OCI-LY1 (cell line): ENCODE results near the gene TBX4.

Source experiments
- H2AFZ ChIP-seq: fragments of 200-600 bp; sonication (generic), shearing (Covaris generic); 2 replicates; pipeline ENCODE4 v1.6.0; 2014; ENCODE audit warnings: antibody characterized with exemption, mild to moderate bottlenecking, low read length
- H3F3A ChIP-seq: fragments of 200-600 bp; sonication (generic), shearing (Covaris generic); 2 replicates; pipeline ENCODE4 v1.6.0; 2014; ENCODE audit warnings: mild to moderate bottlenecking, antibody characterized with exemption, low read length, moderate library complexity; ENCODE audit not compliant: insufficient read depth
- H3K27ac ChIP-seq: fragments of 200-600 bp; sonication (generic); 2 replicates; pipeline ENCODE4 v1.5.1; 2014; ENCODE audit warnings: low read length, mixed run types, mild to moderate bottlenecking, low read depth; ENCODE audit not compliant: poor library complexity, severe bottlenecking
- H3K27me3 ChIP-seq: fragments of 200-600 bp; sonication (generic); 2 replicates; pipeline ENCODE4 v1.6.0; 2014; ENCODE audit warnings: antibody characterized with exemption, mild to moderate bottlenecking, low read length, moderate library complexity; ENCODE audit not compliant: insufficient read depth
- H3K36me3 ChIP-seq: fragments of 200-600 bp; sonication (generic); 2 replicates; pipeline ENCODE4 v1.6.1; 2014; ENCODE audit warnings: mild to moderate bottlenecking, antibody characterized with exemption, low read length, moderate library complexity, mixed read lengths; ENCODE audit not compliant: insufficient read depth
- H3K4me1 ChIP-seq: fragments of 200-600 bp; sonication (generic); 2 replicates; pipeline ENCODE4 v1.5.1; 2014; ENCODE audit warnings: mild to moderate bottlenecking, low read length, moderate library complexity; ENCODE audit not compliant: insufficient read depth, severe bottlenecking
- H3K4me2 ChIP-seq: fragments of 200-600 bp; sonication (generic), shearing (Covaris generic); 2 replicates; pipeline ENCODE4 v1.6.1; 2014; ENCODE audit warnings: low read length
- H3K4me3 ChIP-seq: fragments of 200-600 bp; sonication (generic); 2 replicates; pipeline ENCODE4 v1.5.1; 2014; ENCODE audit warnings: low read length, low read depth, mild to moderate bottlenecking, mixed read lengths; ENCODE audit not compliant: poor library complexity, severe bottlenecking
- H3K79me2 ChIP-seq: fragments of 200-600 bp; shearing (Covaris generic); 2 replicates; pipeline ENCODE4 v1.6.1; 2016; ENCODE audit warnings: mixed run types, low read length, mixed read lengths; ENCODE audit not compliant: insufficient read depth
- H3K9ac ChIP-seq: fragments of 200-600 bp; sonication (generic), shearing (Covaris generic); 2 replicates; pipeline ENCODE4 v1.6.1; 2014; ENCODE audit warnings: mild to moderate bottlenecking, low read length, mixed read lengths
- H3K9me2 ChIP-seq: fragments of 200-600 bp; sonication (generic), shearing (Covaris generic); 2 replicates; pipeline ENCODE4 v1.6.1; 2014; ENCODE audit warnings: low read depth, mild to moderate bottlenecking, low read length, mixed read lengths
- H3K9me3 ChIP-seq: fragments of 200-600 bp; shearing (Covaris generic); 2 replicates; pipeline ENCODE4 v1.6.1; 2014; ENCODE audit warnings: low read length, mixed read lengths
- H4K20me1 ChIP-seq: fragments of 200-600 bp; sonication (generic), shearing (Covaris generic); 2 replicates; pipeline ENCODE4 v1.6.0; 2016; ENCODE audit warnings: mild to moderate bottlenecking, low read length; ENCODE audit not compliant: insufficient read depth
- CTCF ChIP-seq: fragments of 200-600 bp; sonication (generic), shearing (Covaris generic); IDR thresholded peaks from 2 replicates; pipeline ENCODE4 v1.5.1; 2017; ENCODE audit warnings: mild to moderate bottlenecking, antibody characterized with exemption, low read length, moderate library complexity, mixed read lengths
- EZH2 ChIP-seq: fragments of 200-600 bp; sonication (generic), shearing (Covaris generic); IDR thresholded peaks from 2 replicates; pipeline ENCODE4 v1.8.0; 2017; ENCODE audit warnings: borderline replicate concordance, mixed run types, mild to moderate bottlenecking, antibody characterized with exemption, low read length, moderate library complexity, mixed read lengths

The TBX4 gene

GRCh38 chr17:61450641-61451537 is 1.3 kb upstream of the TBX4 start:
- H3K4me2 ChIP-seq: no peak overlapping the region
- H3K4me1 ChIP-seq: no peaks in the 10 kb centered on the region
- no peaks in the 10 kb centered on the region for H3F3A ChIP-seq
- H2AFZ ChIP-seq: no peak overlapping the region
- H3K79me2 ChIP-seq: no peaks in the 10 kb centered on the region
- no peaks in the 10 kb centered on the region for H3K36me3 ChIP-seq
- no peak overlapping the region for H3K4me3 ChIP-seq
- TF ChIP-seq EZH2 (no peak), CTCF (no peak)
- H3K27ac ChIP-seq: no peak overlapping the region
- no peaks in the 10 kb centered on the region for H3K9me2 ChIP-seq
- no peak overlapping the region for H3K9ac ChIP-seq
- H3K27me3 ChIP-seq: no peaks in the 10 kb centered on the region; the same call in 1 of the 2 replicates
- no peaks in the 10 kb centered on the region for H4K20me1 ChIP-seq
- no peaks in the 10 kb centered on the region for H3K9me3 ChIP-seq

GRCh38 chr17:61451538-61452300 is 503 bp upstream of the TBX4 start:
- TF ChIP-seq EZH2 (no peak), CTCF (no peak)
- H4K20me1 ChIP-seq: no peaks in the 10 kb centered on the region

GRCh38 chr17:61453566-61454380 is 1.6 kb downstream of the TBX4 start:
- Histone ChIP-seq H3K36me3 (no peaks in the 10 kb centered on the region), H4K20me1 (no peaks in the 10 kb centered on the region), H3K4me1 (no peaks in the 10 kb centered on the region), H3K4me3 (no peak overlapping the region), H3K9ac (no peak overlapping the region), H3K9me3 (no peaks in the 10 kb centered on the region), H3K9me2 (no peaks in the 10 kb centered on the region), H3K79me2 (no peaks in the 10 kb centered on the region), H3K27me3 (no peaks in the 10 kb centered on the region; the same call in 1 of the 2 replicates), H3K27ac (no peak overlapping the region), H3F3A (no peaks in the 10 kb centered on the region), H3K4me2 (no peak overlapping the region), H2AFZ (no peak overlapping the region)
- TF ChIP-seq EZH2: no peak
- no peak for TF ChIP-seq CTCF

More at GRCh38 chr17:61451538-61452300, 503 bp upstream of the TBX4 start:
- H3K4me1 ChIP-seq: no peaks in the 10 kb centered on the region
- H3K9me3 ChIP-seq: no peaks in the 10 kb centered on the region
- no peak overlapping the region for H3K9ac ChIP-seq
- no peak overlapping the region for H3K27ac ChIP-seq
- no peaks in the 10 kb centered on the region; the same call in 1 of the 2 replicates for H3K27me3 ChIP-seq
- H3K9me2 ChIP-seq: no peaks in the 10 kb centered on the region
- H3F3A ChIP-seq: no peaks in the 10 kb centered on the region
- no peak overlapping the region for H3K4me2 ChIP-seq
- H3K79me2 ChIP-seq: no peaks in the 10 kb centered on the region
- no peak overlapping the region for H3K4me3 ChIP-seq
- no peak overlapping the region for H2AFZ ChIP-seq
- H3K36me3 ChIP-seq: no peaks in the 10 kb centered on the region
